Peyer's patch (tissue), 4 donors: Measurements from ENCODE around the gene HORMAD2.

ENCODE experiments used
- CTCF ChIP-seq, 6 experiments: fragments of 450-650 bp in 4 of 6; fragments of 200-600 bp in 2 of 6; sonication (generic) in 1 of 6; IDR thresholded peaks; one replicate each; pipeline ENCODE4 v1.5.1; 2017 to 2019; ENCODE audit warnings: antibody characterized with exemption in 6 of 6, mild to moderate bottlenecking in 3 of 6, moderate library complexity in 1 of 6
- POLR2A ChIP-seq, 2 donors: fragments of 450-650 bp; IDR thresholded peaks; one replicate each; pipeline ENCODE4 v1.5.1; 2017; ENCODE audit warnings: antibody characterized with exemption in 2 of 2, mild to moderate bottlenecking in 2 of 2, moderate library complexity in 2 of 2

GRCh38 chr22:30206944-30207343, 126.7 kb downstream of the HORMAD2 start:
- TF ChIP-seq CTCF (IDR thresholded peaks at IDR 0.05) (no peak), POLR2A (IDR thresholded peaks at IDR 0.05) (no peak)
